B cell (primary cell): ENCODE data around the gene L3MBTL4. TPM values are rescaled to one million over a fixed set of nuclear protein-coding genes. Genes with fewer than 3 reads are reported as not detected.

Experiments
- ATAC-seq: fragments of 200-7000 bp; cut with Tn5 transposase; one replicate; pipeline ENCODE4 v1.10.0; 2021; ENCODE audit warnings: low read depth, mild to moderate bottlenecking, moderate number of reproducible peaks, moderate library complexity
- CTCF ChIA-PET: fragments of 350-600 bp; sonication (Branson Sonifier 250); formaldehyde crosslinking; loops from one replicate; lab custom pipeline; 2021; ENCODE audit warnings: antibody characterized with exemption, inconsistent platforms; lab: Charles Lee
- POLR2A ChIA-PET: fragments of 350-600 bp; sonication (Branson Sonifier 250); formaldehyde crosslinking; loops from one replicate; lab custom pipeline; 2021; ENCODE audit warnings: antibody characterized with exemption; lab: Charles Lee
- DNase-seq: peaks from one replicate; pipeline ENCODE4 v3.0.0; 2013
- H2AFZ ChIP-seq: 2 replicates; pipeline ENCODE4 v1.6.1; 2012; ENCODE audit warnings: mild to moderate bottlenecking, low read depth, low read length; ENCODE audit not compliant: insufficient read depth, poor library complexity, severe bottlenecking
- H3K27ac ChIP-seq, 2 donors: 1 replicate in 1 of 2; 2 replicates in 1 of 2; pipeline ENCODE4 v1.5.1; 2012 to 2013; ENCODE audit warnings: low read length in 2 of 2, mild to moderate bottlenecking in 2 of 2, moderate library complexity in 1 of 2
- H3K27me3 ChIP-seq, 4 experiments: fragments of 200-600 bp in 1 of 4; sonication (generic) in 1 of 4; replicated peaks in 1 of 4; 1 replicate in 2 of 4; 2 replicates in 2 of 4; pipeline versions ENCODE4 v1.6.1 to v1.7.0; 2013 to 2016; ENCODE audit warnings: low read length in 3 of 4, mild to moderate bottlenecking in 2 of 4, mixed read lengths in 1 of 4, moderate library complexity in 1 of 4; ENCODE audit not compliant: insufficient read depth in 4 of 4, control insufficient read depth in 3 of 4; ENCODE audit errors: control extremely low read depth in 1 of 4
- H3K36me3 ChIP-seq, 2 experiments: replicated peaks in 1 of 2; 1 replicate in 1 of 2; 2 replicates in 1 of 2; pipeline versions ENCODE4 v1.6.1 to v1.7.1; 2013; ENCODE audit warnings: low read length in 1 of 2; ENCODE audit not compliant: insufficient read depth in 2 of 2, control insufficient read depth in 1 of 2; ENCODE audit errors: control extremely low read depth in 1 of 2, extremely low read depth in 1 of 2
- H3K4me1 ChIP-seq, 2 donors: fragments of 200-600 bp in 1 of 2; sonication (generic) in 1 of 2; 1 replicate in 1 of 2; 2 replicates in 1 of 2; pipeline versions ENCODE4 v1.5.1 to v1.6.1; 2013 to 2017; ENCODE audit warnings: low read length in 2 of 2; ENCODE audit not compliant: control insufficient read depth in 2 of 2, insufficient read depth in 2 of 2
- H3K4me2 ChIP-seq: replicated peaks from 2 replicates; pipeline ENCODE3; 2012; ENCODE audit warnings: mild to moderate bottlenecking, low read depth, low read length; ENCODE audit not compliant: poor library complexity, severe bottlenecking
- H3K4me3 ChIP-seq, 5 experiments: fragments of 200-600 bp in 1 of 5; sonication (generic) in 1 of 5; 1 replicate in 3 of 5; 2 replicates in 2 of 5; pipeline versions ENCODE4 v1.5.1 to v1.7.0; 2011 to 2016; ENCODE audit warnings: low read length in 4 of 5, mild to moderate bottlenecking in 4 of 5, low read depth in 2 of 5, control low read depth in 1 of 5, moderate library complexity in 1 of 5; ENCODE audit not compliant: insufficient read depth in 1 of 5; ENCODE audit errors: control extremely low read depth in 1 of 5, extremely low read depth in 1 of 5
- H3K79me2 ChIP-seq: fragments of 200-600 bp; sonication (generic); one replicate; pipeline ENCODE4 v1.6.0; 2016; ENCODE audit warnings: low read length; ENCODE audit not compliant: control insufficient read depth, insufficient read depth
- H3K9ac ChIP-seq: fragments of 200-600 bp; sonication (generic); 2 replicates; pipeline ENCODE4 v1.6.1; 2017; ENCODE audit warnings: mild to moderate bottlenecking, low read length, moderate library complexity
- H3K9me3 ChIP-seq, 3 donors: one replicate each; pipeline versions ENCODE4 v1.6.1 to v1.7.1; 2013; ENCODE audit warnings: low read length in 2 of 3; ENCODE audit not compliant: control insufficient read depth in 2 of 3, insufficient read depth in 1 of 3; ENCODE audit errors: control extremely low read depth in 1 of 3
- H4K20me1 ChIP-seq: 2 replicates; pipeline ENCODE4 v1.6.0; 2012; ENCODE audit warnings: mild to moderate bottlenecking, low read length; ENCODE audit not compliant: insufficient read depth, control insufficient read depth, poor library complexity, severe bottlenecking
- H3K27ac Mint-ChIP-seq: one replicate; pipeline ENCODE4 v1.8.0; 2021; ENCODE audit warnings: mixed read lengths
- H3K27me3 Mint-ChIP-seq: one replicate; pipeline ENCODE4 v1.8.0; 2021; ENCODE audit warnings: mixed read lengths
- H3K4me1 Mint-ChIP-seq: one replicate; pipeline ENCODE4 v1.8.0; 2021; ENCODE audit warnings: mixed read lengths
- H3K4me3 Mint-ChIP-seq: one replicate; pipeline ENCODE4 v1.8.0; 2021; ENCODE audit warnings: mixed read lengths
- H3K9me3 Mint-ChIP-seq: one replicate; pipeline ENCODE4 v1.8.0; 2022; ENCODE audit warnings: mixed read lengths; ENCODE audit not compliant: insufficient read depth
- CTCF ChIP-seq: fragments of 200-600 bp; IDR thresholded peaks from one replicate; pipeline ENCODE4 v1.8.0; 2022; ENCODE audit warnings: antibody characterized with exemption, mild to moderate bottlenecking
- EZH2 ChIP-seq: IDR thresholded peaks from 2 replicates; pipeline ENCODE4 v1.6.1; 2012; ENCODE audit warnings: borderline replicate concordance, low read depth, mild to moderate bottlenecking, moderate library complexity, low read length; ENCODE audit not compliant: insufficient read depth, poor library complexity, severe bottlenecking
- WGBS: methylation state at CpG from one replicate; pipeline ENCODE4 v1.1.5; 2013; ENCODE audit warnings: missing lambda C conversion rate; ENCODE audit not compliant: insufficient coverage; 5-methylcytosine and 5-hydroxymethylcytosine counted together
- intact Hi-C: fragments of 100-400 bp; cut with micrococcal nuclease; formaldehyde crosslinking; loops from one replicate; pipeline ENCODE4 v1.10.0; 2022
- polyA plus RNA-seq: library from polyadenylated mRNA; depleted of rRNA; stranded (reverse); fragments of >200 nt; gene quantifications from 2 replicates; pipeline ENCODE4 v1.2.3, GENCODE V29; 2012
- total RNA-seq, 2 donors: library from RNA; stranded (reverse); fragments of 120-200 nt in 1 of 2; gene quantifications; 1 replicate in 1 of 2; 2 replicates in 1 of 2; pipeline versions ENCODE4 v1.2.3 to v1.2.4, GENCODE V29; 2013 to 2022

The L3MBTL4 gene
- total and polyA plus RNA-seq, 2 donors (not counting 1 experiment from before 2014, with no cell fraction given), result 3.0 to 11.9 TPM

GRCh38 chr18:6119761-6120160 lies 294.9 kb downstream of the L3MBTL4 start:
- H3K27ac ChIP-seq, result no peak overlapping the region
- no peaks in the 10 kb centered on the region for H3K36me3 ChIP-seq
- H3K4me2 ChIP-seq, result no peak overlapping the region
- ChIA-PET CTCF (no interaction called here), POLR2A (no interaction called here)
- intact Hi-C loops, result no loop called here
- H4K20me1 ChIP-seq, result no peaks in the 10 kb centered on the region
- no peak overlapping the region for H2AFZ ChIP-seq
- no peak for ATAC-seq
- Mint-ChIP-seq H3K27me3 (no peaks in the 10 kb centered on the region), H3K4me1 (no peaks in the 10 kb centered on the region), H3K27ac (no peak overlapping the region), H3K9me3 (peaks cover 3% of the 10 kb centered on the region), H3K4me3 (no peak overlapping the region)
- no peaks in the 10 kb centered on the region for H3K4me1 ChIP-seq
- H3K27me3 ChIP-seq, result no peaks in the 10 kb centered on the region
- no peak overlapping the region for H3K4me3 ChIP-seq
- no peak for DNase-seq
- H3K79me2 ChIP-seq, result no peaks in the 10 kb centered on the region
- no CpG with 5 or more reads among the region's 1 CpG for WGBS
- TF ChIP-seq EZH2 (no peak), CTCF (no peak)
- H3K9me3 ChIP-seq, result no peaks in the 10 kb centered on the region
- no peak overlapping the region for H3K9ac ChIP-seq

DNA sequence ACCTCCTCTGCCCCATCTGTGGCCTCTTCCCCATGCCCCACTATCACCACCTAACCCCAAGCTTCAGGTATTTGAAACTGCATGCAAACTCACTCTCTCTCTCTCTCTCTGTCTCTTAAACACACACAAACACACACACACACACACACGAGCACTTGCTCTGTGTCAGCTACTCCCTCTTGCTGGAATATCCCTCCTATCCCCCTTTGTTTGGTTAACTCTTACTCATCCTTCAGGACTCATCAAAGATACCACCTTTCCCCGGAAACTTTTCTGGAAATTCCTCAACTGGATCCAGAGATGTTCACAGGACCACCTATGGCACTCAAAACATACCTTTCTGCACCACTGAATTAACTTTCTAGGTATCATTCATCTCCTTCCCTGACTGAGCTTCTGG lies 296.6 kb downstream of the L3MBTL4 start:
- CTCF ChIA-PET, result interaction anchor here (1.2 kb wide), 1 partner anchor 14 kb away, joined by 3 read pairs; no protein-coding TSS in a partner anchor
- POLR2A ChIA-PET, result no interaction called here

More for the DNA sequence above, 296.6 kb downstream of the L3MBTL4 start:
- no peak overlapping the region for H3K4me2 ChIP-seq
- no peak overlapping the region for H2AFZ ChIP-seq
- WGBS, result 75% methylated on average over 2 of the region's 2 CpGs
- no peaks in the 10 kb centered on the region for H4K20me1 ChIP-seq
- no peak overlapping the region for H3K4me3 ChIP-seq
- ATAC-seq (no peak), DNase-seq (no peak)
- H3K36me3 ChIP-seq, result no peaks in the 10 kb centered on the region
- intact Hi-C loops, result no loop called here
- H3K27ac ChIP-seq, result no peak overlapping the region
- H3K27ac Mint-ChIP-seq, result no peak overlapping the region
- no peaks in the 10 kb centered on the region for H3K9me3 Mint-ChIP-seq
- H3K4me1 Mint-ChIP-seq, result no peaks in the 10 kb centered on the region
- no peak overlapping the region for H3K4me3 Mint-ChIP-seq
- no peak overlapping the region for H3K9ac ChIP-seq
- H3K9me3 ChIP-seq, result no peaks in the 10 kb centered on the region
- no peaks in the 10 kb centered on the region for H3K79me2 ChIP-seq
- H3K4me1 ChIP-seq, result no peaks in the 10 kb centered on the region
- H3K27me3 ChIP-seq, result no peaks in the 10 kb centered on the region
- TF ChIP-seq CTCF, result no peak
- TF ChIP-seq EZH2, result no peak
- H3K27me3 Mint-ChIP-seq, result no peaks in the 10 kb centered on the region
